Astrocyte of the hippocampus (primary cell): ENCODE results near the gene BRWD1.

ENCODE experiments used
- DNase-seq: peaks from one replicate; pipeline ENCODE4 v3.0.0; 2011; ENCODE audit warnings: low read depth, low spot score

Gene BRWD1

GRCh38 chr21:39327727-39328126 is 14.3 kb upstream of the BRWD1 start:
- DNase-seq = no peak

- no peak for DNase-seq
Observed at GRCh38 chr21:39326607-39327307, 13.3 kb upstream of the BRWD1 start.

- DNase-seq = no peak
Observed at GRCh38 chr21:39325458-39325857, 12.0 kb upstream of the BRWD1 start.

- DNase-seq = no peak
Observed at GRCh38 chr21:39321424-39321823, 8.0 kb upstream of the BRWD1 start.

- no peak for DNase-seq
Observed at GRCh38 chr21:39319814-39320332, 6.4 kb upstream of the BRWD1 start.

DNA sequence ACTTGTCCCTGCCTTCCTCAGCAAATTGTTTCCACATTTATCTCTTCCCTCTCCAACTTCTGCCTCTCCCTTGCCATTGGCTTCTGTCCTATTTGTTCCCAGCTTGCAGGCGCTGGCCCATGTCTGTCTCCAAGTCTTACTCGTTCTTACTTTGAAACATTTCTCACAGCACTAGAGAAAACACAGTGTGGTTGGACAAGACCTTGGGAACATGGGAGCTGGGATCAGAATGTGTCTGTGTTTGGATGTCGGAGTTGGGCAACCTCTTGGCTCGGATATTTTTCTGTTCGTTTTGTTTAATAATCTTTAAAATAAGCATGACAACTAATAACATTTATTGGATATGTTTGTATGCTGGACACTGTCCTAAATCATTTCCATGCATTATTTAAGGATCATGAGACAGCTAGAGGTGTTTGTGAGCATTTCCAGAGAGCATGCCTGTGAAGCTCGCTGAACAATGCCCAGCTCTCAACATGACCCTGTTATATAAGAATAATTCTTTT is 5.9 kb upstream of the BRWD1 start:
- no peak for DNase-seq

GRCh38 chr21:39318091-39318959 is 4.9 kb upstream of the BRWD1 start:
- no peak for DNase-seq

GRCh38 chr21:39317134-39318090 is 4.0 kb upstream of the BRWD1 start:
- DNase-seq = no peak

- no peak for DNase-seq
Observed at GRCh38 chr21:39316729-39317128, 3.3 kb upstream of the BRWD1 start.

GRCh38 chr21:39315603-39316445 is 2.4 kb upstream of the BRWD1 start:
- DNase-seq = no peak

GRCh38 chr21:39314143-39315027 is 953 bp upstream of the BRWD1 start:
- peak; percentile 81 for DNase-seq

GRCh38 chr21:39313042-39313570 is 326 bp downstream of the BRWD1 start:
- peak; percentile 44 for DNase-seq

- peak; percentile 96 for DNase-seq
Observed at GRCh38 chr21:39312112-39313041, 1.1 kb downstream of the BRWD1 start.

- no peak for DNase-seq
Observed at GRCh38 chr21:39311164-39311563, 2.3 kb downstream of the BRWD1 start.

DNA sequence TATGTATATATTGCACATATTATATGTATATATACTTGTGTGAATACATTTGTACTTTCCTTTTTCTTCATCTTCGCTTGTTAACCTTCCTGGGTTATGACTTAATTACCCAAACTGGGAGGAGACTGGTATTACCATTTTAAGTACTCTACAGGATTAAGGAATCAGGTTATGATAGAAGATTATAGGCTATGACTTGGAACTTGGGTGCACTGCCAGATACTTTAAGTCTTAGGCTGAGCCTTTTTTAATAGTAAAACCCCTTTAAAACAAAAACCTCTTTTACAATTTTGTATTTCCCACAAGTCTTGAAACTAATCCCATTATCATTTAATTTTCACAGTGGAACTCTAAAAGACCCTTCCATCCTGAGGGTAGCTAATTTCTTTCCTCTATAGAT is 6.0 kb downstream of the BRWD1 start:
- no peak for DNase-seq

DNA sequence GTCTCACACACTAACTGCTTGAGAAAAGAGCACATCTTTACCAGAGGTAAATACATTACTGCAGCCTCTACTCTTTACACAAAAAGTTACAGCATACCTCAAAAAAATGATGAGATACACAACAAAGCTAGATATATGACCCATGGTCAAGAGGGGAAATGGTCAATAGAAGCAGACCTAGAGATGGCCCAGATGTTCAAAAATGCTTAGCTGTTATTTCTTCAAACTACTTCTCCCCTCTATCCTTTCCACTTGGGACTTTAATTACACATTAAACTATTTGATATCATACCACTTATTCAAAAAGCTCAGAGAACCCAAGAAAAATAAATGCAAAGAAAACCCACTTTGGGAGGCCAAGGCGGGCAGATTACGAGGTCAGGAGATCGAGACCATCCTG is 12.8 kb downstream of the BRWD1 start:
- DNase-seq = no peak

GRCh38 chr21:39296891-39297290 is 16.5 kb downstream of the BRWD1 start:
- DNase-seq = no peak

GRCh38 chr21:39288987-39289386 is 24.4 kb downstream of the BRWD1 start:
- DNase-seq = no peak
